ENCODE results near the gene PSG2. TPM values are rescaled to one million over a fixed set of nuclear protein-coding genes. Genes with fewer than 3 reads are reported as not detected.
"Not testable (repeated sequence)": the region's sequence is repeated elsewhere in the genome, so short reads cannot be mapped to it uniquely, and the experiment has no call there.

The PSG2 gene
- total RNA-seq, 1 experiment from 2014 or later, result not detected

GRCh38 chr19:43027061-43027460 lies 55.4 kb downstream of the PSG2 start:
- H3K27me3 Mint-ChIP-seq (ENCODE audit: low read depth), result not testable (repeated sequence)
- no CpG with 5 or more reads among the region's 8 CpGs for WGBS (ENCODE audit: extremely low coverage, insufficient read length, low lambda C conversion rate)

GRCh38 chr19:43026369-43026768 lies 56.1 kb downstream of the PSG2 start, which contains the start of gene PSG11:
Gene PSG11 (minus strand): TSS chr19:43026469. CDS start chr19:43026372, 97 bp downstream.
- not testable (repeated sequence) for H3K27ac Mint-ChIP-seq; H3K14ac ChIP-seq (ENCODE audit: insufficient read depth, low read length); H3K23ac ChIP-seq (ENCODE audit: insufficient read length, low read depth, low read length); H3K79me1 ChIP-seq (ENCODE audit: insufficient read depth, low read depth, low read length, poor library complexity, severe bottlenecking); H3K4me2 ChIP-seq (ENCODE audit: insufficient read depth, insufficient read length, low read length); H3K4me1 Mint-ChIP-seq; H4K8ac ChIP-seq (replicated peaks; ENCODE audit: insufficient read length, low read depth, low read length); H3K23me2 ChIP-seq (ENCODE audit: insufficient read length, low read depth, low read length, poor library complexity, severe bottlenecking); H3K79me2 ChIP-seq (ENCODE audit: insufficient read depth, low read length); H3T11ph ChIP-seq (ENCODE audit: low read length); H2AFZ ChIP-seq (ENCODE audit: low read length); H3K27ac ChIP-seq (ENCODE audit: insufficient read length, low read depth, low read length); H3K4me3 Mint-ChIP-seq; H4K5ac ChIP-seq (ENCODE audit: insufficient read length, low read depth, low read length); H2BK120ac ChIP-seq (ENCODE audit: low read depth, low read length, poor library complexity, severe bottlenecking); H3K27me3 Mint-ChIP-seq (ENCODE audit: low read depth); H3K4ac ChIP-seq (ENCODE audit: low read depth, low read length); DNase-seq; H2BK20ac ChIP-seq (ENCODE audit: low read depth, low read length, poor library complexity, severe bottlenecking); H4K91ac ChIP-seq (ENCODE audit: insufficient read length, low read depth, low read length); H3K18ac ChIP-seq (ENCODE audit: insufficient read length, low read depth, low read length); H2BK5ac ChIP-seq (ENCODE audit: insufficient read length, low read length); H3K27me3 ChIP-seq (ENCODE audit: insufficient read depth, low read length); H3K4me1 ChIP-seq (ENCODE audit: insufficient read depth, low read length); H2BK12ac ChIP-seq (ENCODE audit: insufficient read length, low read depth, low read length); H3K56ac ChIP-seq (ENCODE audit: insufficient read length, low read depth, low read length); H2BK15ac ChIP-seq (ENCODE audit: low read depth, low read length); H3K9ac ChIP-seq (ENCODE audit: extremely low read depth, insufficient read length, low read length); H4K20me1 ChIP-seq (ENCODE audit: control insufficient read depth, insufficient read depth, insufficient read length); H2AK5ac ChIP-seq (ENCODE audit: insufficient read length, low read length)
- no CpG with 5 or more reads among the region's 6 CpGs for WGBS (ENCODE audit: extremely low coverage, insufficient read length, low lambda C conversion rate)
- peaks cover 90 to 94% of the 10 kb centered on the region in 2 experiments for H3K9me3 Mint-ChIP-seq
- peaks cover 34% of the 10 kb centered on the region for H3K9me3 ChIP-seq (ENCODE audit: control insufficient read depth, low read depth, low read length)
- peaks cover 17 to 39% (median 24%) of the 10 kb centered on the region in 3 experiments for H3K36me3 Mint-ChIP-seq (ENCODE audit: insufficient read depth in 1 of 3, low read depth in 3 of 3)

More at GRCh38 chr19:43027061-43027460, 55.4 kb downstream of the PSG2 start:
- H2AFZ ChIP-seq (ENCODE audit: low read length); DNase-seq; H3K9ac ChIP-seq (ENCODE audit: extremely low read depth, insufficient read length, low read length); H4K91ac ChIP-seq (ENCODE audit: insufficient read length, low read depth, low read length); H4K5ac ChIP-seq (ENCODE audit: insufficient read length, low read depth, low read length); H3K79me1 ChIP-seq (ENCODE audit: insufficient read depth, low read depth, low read length, poor library complexity, severe bottlenecking); H3T11ph ChIP-seq (ENCODE audit: low read length); H3K4me1 Mint-ChIP-seq; H4K8ac ChIP-seq (replicated peaks; ENCODE audit: insufficient read length, low read depth, low read length); H3K14ac ChIP-seq (ENCODE audit: insufficient read depth, low read length); H3K4me2 ChIP-seq (ENCODE audit: insufficient read depth, insufficient read length, low read length); H2AK5ac ChIP-seq (ENCODE audit: insufficient read length, low read length); H2BK12ac ChIP-seq (ENCODE audit: insufficient read length, low read depth, low read length); H4K20me1 ChIP-seq (ENCODE audit: control insufficient read depth, insufficient read depth, insufficient read length); H3K18ac ChIP-seq (ENCODE audit: insufficient read length, low read depth, low read length); H3K27ac ChIP-seq (ENCODE audit: insufficient read length, low read depth, low read length); H3K79me2 ChIP-seq (ENCODE audit: insufficient read depth, low read length); H3K4me1 ChIP-seq (ENCODE audit: insufficient read depth, low read length); H3K4ac ChIP-seq (ENCODE audit: low read depth, low read length); H3K23me2 ChIP-seq (ENCODE audit: insufficient read length, low read depth, low read length, poor library complexity, severe bottlenecking); H3K23ac ChIP-seq (ENCODE audit: insufficient read length, low read depth, low read length); H3K27me3 ChIP-seq (ENCODE audit: insufficient read depth, low read length); H2BK120ac ChIP-seq (ENCODE audit: low read depth, low read length, poor library complexity, severe bottlenecking); H3K27ac Mint-ChIP-seq; H2BK5ac ChIP-seq (ENCODE audit: insufficient read length, low read length); H2BK20ac ChIP-seq (ENCODE audit: low read depth, low read length, poor library complexity, severe bottlenecking); H3K4me3 Mint-ChIP-seq; H2BK15ac ChIP-seq (ENCODE audit: low read depth, low read length); H3K56ac ChIP-seq (ENCODE audit: insufficient read length, low read depth, low read length): not testable (repeated sequence)
- H3K36me3 Mint-ChIP-seq (ENCODE audit: insufficient read depth in 1 of 3, low read depth in 3 of 3), result peaks cover 17 to 38% (median 23%) of the 10 kb centered on the region in 3 experiments
- H3K9me3 ChIP-seq (ENCODE audit: control insufficient read depth, low read depth, low read length), result peaks cover 34% of the 10 kb centered on the region
- peaks cover 88 to 93% of the 10 kb centered on the region in 2 experiments for H3K9me3 Mint-ChIP-seq
